Neuronal stem cell (in vitro differentiated cells): ENCODE measurements around the gene IFTAP.
A peak's percentile ranks its signal among the peaks of the same experiment; 100 is the strongest.

Source experiments
- DNase-seq: peaks from one replicate; pipeline ENCODE4 v3.0.0-alpha.2; 2013; ENCODE audit warnings: low spot score
- H2AFZ ChIP-seq: one replicate; pipeline ENCODE4 v1.6.1; 2013; ENCODE audit warnings: mild to moderate bottlenecking, low read length, inconsistent platforms
- H2AK5ac ChIP-seq: 2 replicates; pipeline ENCODE4 v1.6.1; 2013; ENCODE audit warnings: low read depth, mild to moderate bottlenecking, inconsistent platforms, low read length, moderate library complexity, mixed read lengths
- H2BK120ac ChIP-seq: 2 replicates; pipeline ENCODE4 v1.6.1; 2013; ENCODE audit warnings: low read depth, mild to moderate bottlenecking, inconsistent platforms, low read length, moderate library complexity, mixed read lengths
- H2BK12ac ChIP-seq: one replicate; pipeline ENCODE4 v1.6.1; 2013; ENCODE audit warnings: low read length, inconsistent platforms
- H2BK15ac ChIP-seq: 2 replicates; pipeline ENCODE4 v1.6.1; 2013; ENCODE audit warnings: mild to moderate bottlenecking, low read length, inconsistent platforms, mixed read lengths
- H2BK5ac ChIP-seq: one replicate; pipeline ENCODE4 v1.6.1; 2013; ENCODE audit warnings: inconsistent platforms, mild to moderate bottlenecking, low read length, moderate library complexity
- H3K14ac ChIP-seq: one replicate; pipeline ENCODE4 v1.6.1; 2013; ENCODE audit warnings: low read length, inconsistent platforms
- H3K18ac ChIP-seq: 2 replicates; pipeline ENCODE4 v1.6.1; 2013; ENCODE audit warnings: low read length, inconsistent platforms
- H3K23ac ChIP-seq: 2 replicates; pipeline ENCODE4 v1.6.1; 2013; ENCODE audit warnings: low read depth, mild to moderate bottlenecking, mixed read lengths, low read length, inconsistent platforms; ENCODE audit not compliant: poor library complexity
- H3K27ac ChIP-seq: replicated peaks from 3 replicates; pipeline ENCODE4 v1.5.1; 2013; ENCODE audit warnings: low read length, inconsistent platforms
- H3K27me3 ChIP-seq, 3 experiments: 2 replicates each; pipeline ENCODE4 v1.6.1; 2013; ENCODE audit warnings: low read length in 3 of 3, mild to moderate bottlenecking in 2 of 3, inconsistent platforms in 1 of 3, low read depth in 1 of 3, mixed read lengths in 1 of 3, moderate library complexity in 1 of 3; ENCODE audit not compliant: control insufficient read depth in 3 of 3, insufficient read depth in 3 of 3
- H3K36me3 ChIP-seq, 2 donors: replicated peaks in 1 of 2; 2 replicates each; pipeline ENCODE4 v1.6.1; 2013; ENCODE audit warnings: low read length in 2 of 2; ENCODE audit not compliant: control insufficient read depth in 2 of 2, insufficient read depth in 2 of 2
- H3K4ac ChIP-seq: 2 replicates; pipeline ENCODE4 v1.6.1; 2013; ENCODE audit warnings: inconsistent platforms, mild to moderate bottlenecking, low read length, moderate library complexity
- H3K4me1 ChIP-seq, 2 donors: 1 replicate in 1 of 2; 2 replicates in 1 of 2; pipeline ENCODE4 v1.6.1; 2013; ENCODE audit warnings: low read length in 2 of 2, low read depth in 1 of 2; ENCODE audit not compliant: control insufficient read depth in 2 of 2, insufficient read depth in 1 of 2
- H3K4me2 ChIP-seq: one replicate; pipeline ENCODE4 v1.6.1; 2013; ENCODE audit warnings: mild to moderate bottlenecking, low read length, inconsistent platforms; ENCODE audit not compliant: insufficient read depth, poor library complexity, severe bottlenecking
- H3K4me3 ChIP-seq, 2 donors: 2 replicates each; pipeline ENCODE4 v1.5.1; 2013; ENCODE audit warnings: low read length in 2 of 2, mild to moderate bottlenecking in 2 of 2, inconsistent platforms in 1 of 2, moderate library complexity in 1 of 2
- H3K79me1 ChIP-seq: one replicate; pipeline ENCODE4 v1.6.1; 2013; ENCODE audit warnings: low read depth, mild to moderate bottlenecking, inconsistent platforms, low read length, moderate library complexity
- H3K9ac ChIP-seq: one replicate; pipeline ENCODE4 v1.6.1; 2013; ENCODE audit warnings: mild to moderate bottlenecking, low read depth, low read length, inconsistent platforms; ENCODE audit not compliant: poor library complexity
- H3K9me3 ChIP-seq, 2 donors: replicated peaks in 1 of 2; 2 replicates each; pipeline versions ENCODE3 to v1.6.1; 2013; ENCODE audit warnings: low read length in 2 of 2, mild to moderate bottlenecking in 2 of 2, inconsistent platforms in 1 of 2, low read depth in 1 of 2, mixed read lengths in 1 of 2, moderate library complexity in 1 of 2; ENCODE audit not compliant: control insufficient read depth in 2 of 2, insufficient read depth in 1 of 2
- H4K8ac ChIP-seq: one replicate; pipeline ENCODE4 v1.6.1; 2013; ENCODE audit warnings: low read depth, mild to moderate bottlenecking, inconsistent platforms, low read length, moderate library complexity
- H4K91ac ChIP-seq: one replicate; pipeline ENCODE4 v1.6.1; 2013; ENCODE audit warnings: low read length, low read depth, mild to moderate bottlenecking, inconsistent platforms; ENCODE audit not compliant: poor library complexity
- WGBS, 2 donors: extraction: QIAGEN DNeasy Blood & Tissue Kit; methylation state at CpG; one replicate each; pipeline ENCODE4 v1.1.7; 2013; ENCODE audit warnings: missing lambda C conversion rate in 2 of 2, mixed read lengths in 1 of 2; ENCODE audit not compliant: insufficient read length in 2 of 2, insufficient replicate concordance in 1 of 2; ENCODE audit errors: extremely low coverage in 2 of 2; 5-methylcytosine and 5-hydroxymethylcytosine counted together

The IFTAP gene

DNA sequence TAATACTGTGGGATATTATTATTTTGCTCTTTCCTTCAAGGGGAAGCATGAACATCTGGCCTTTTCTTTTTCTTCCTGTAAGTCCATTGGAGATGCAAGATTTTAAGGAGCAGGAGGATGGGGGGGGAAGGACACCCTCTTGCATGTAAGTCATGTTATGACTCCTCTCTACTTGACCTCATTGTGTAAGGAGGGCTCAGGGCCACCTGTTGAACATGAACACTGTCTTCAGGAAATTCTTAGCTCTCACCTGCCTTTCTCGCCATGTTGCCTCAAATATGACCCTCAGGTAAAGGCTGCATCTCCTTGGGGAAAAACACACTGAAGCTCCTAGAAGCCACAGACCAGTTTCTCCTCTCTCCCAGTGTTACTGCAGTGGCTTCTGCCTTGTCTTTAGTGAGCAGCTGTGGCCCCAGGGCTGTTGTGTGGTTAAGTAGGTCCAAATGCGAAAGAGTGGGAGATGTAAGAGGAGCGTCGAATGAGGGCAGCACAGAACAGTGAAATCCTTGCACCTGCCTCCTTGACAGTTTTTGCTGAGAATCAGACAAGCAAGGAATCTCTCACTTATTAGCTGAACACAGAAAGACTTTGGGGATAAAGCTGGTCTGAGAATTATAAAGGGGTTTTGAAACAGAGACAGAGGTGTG is 27.8 kb upstream of the IFTAP start:
- Histone ChIP-seq H3K18ac (no peak overlapping the region), H2AFZ (no peak overlapping the region), H3K27ac (no peak overlapping the region), H2BK5ac (no peak overlapping the region), H2BK120ac (no peak overlapping the region), H4K8ac (no peak overlapping the region), H2BK15ac (no peak overlapping the region), H3K9me3 (no peaks in the 10 kb centered on the region), H3K79me1 (no peaks in the 10 kb centered on the region), H2AK5ac (no peak overlapping the region), H3K4me3 (no peak overlapping the region), H3K4ac (no peak overlapping the region), H3K23ac (no peak overlapping the region), H3K14ac (no peak overlapping the region), H3K4me1 (no peaks in the 10 kb centered on the region), H4K91ac (no peak overlapping the region), H3K27me3 (peaks cover 0 to 38% (median 0%) of the 10 kb centered on the region in 3 experiments), H3K4me2 (no peak overlapping the region), H2BK12ac (no peak overlapping the region), H3K36me3 (no peaks in the 10 kb centered on the region), H3K9ac (no peak overlapping the region)
- DNase-seq = no peak
- no CpG with 5 or more reads among the region's 4 CpGs for WGBS, 2 donors

- Histone ChIP-seq H3K27ac (no peak within 1 kb of the TSS), H3K79me1 (no peaks in the 10 kb centered on the region), H2AFZ (no peak within 1 kb of the TSS), H3K9ac (no peak within 1 kb of the TSS), H2BK12ac (no peak within 1 kb of the TSS), H3K27me3 (peaks cover 0 to 44% (median 0%) of the 10 kb centered on the region in 3 experiments), H3K14ac (no peak within 1 kb of the TSS), H3K23ac (no peak within 1 kb of the TSS), H4K8ac (no peak within 1 kb of the TSS), H4K91ac (no peak within 1 kb of the TSS), H3K4me1 (no peaks in the 10 kb centered on the region), H2BK15ac (no peak within 1 kb of the TSS), H2AK5ac (no peak within 1 kb of the TSS), H3K4me2 (no peak within 1 kb of the TSS), H3K4me3 (no peak within 1 kb of the TSS), H3K9me3 (no peaks in the 10 kb centered on the region), H2BK120ac (no peak within 1 kb of the TSS), H3K18ac (no peak within 1 kb of the TSS), H2BK5ac (no peak within 1 kb of the TSS), H3K4ac (no peak within 1 kb of the TSS), H3K36me3 (no peaks in the 10 kb centered on the region)
- no peak for DNase-seq
- no CpG with 5 or more reads among the region's 1 CpG for WGBS, 2 donors
These were observed 26.6 kb upstream of the IFTAP start, which contains the start of gene RAG1 for GRCh38 chr11:36567694-36568093. Gene RAG1 (plus strand): TSS chr11:36568007. CDS start chr11:36573305, 5,298 bp downstream.

DNA sequence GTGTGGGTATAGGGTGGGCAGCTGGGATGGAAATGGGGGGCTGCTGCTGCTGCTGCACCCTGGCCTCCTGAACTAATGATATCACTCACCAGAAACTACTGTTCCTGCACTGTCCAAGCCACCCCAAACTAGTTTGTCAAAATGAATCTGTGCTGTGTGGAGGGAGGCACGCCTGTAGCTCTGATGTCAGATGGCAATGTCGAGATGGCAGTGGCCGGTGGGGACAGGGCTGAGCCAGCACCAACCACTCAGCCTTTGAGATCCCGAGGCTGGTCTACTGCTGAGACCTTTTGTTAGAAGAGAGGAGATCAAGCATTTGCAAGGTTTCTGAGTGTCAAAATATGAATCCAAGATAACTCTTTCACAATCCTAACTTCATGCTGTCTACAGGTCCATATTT is 25.2 kb upstream of the IFTAP start:
- Histone ChIP-seq H3K36me3 (no peaks in the 10 kb centered on the region), H2BK5ac (no peak overlapping the region), H3K79me1 (no peaks in the 10 kb centered on the region), H3K18ac (no peak overlapping the region), H2BK120ac (no peak overlapping the region), H3K4ac (no peak overlapping the region), H3K9me3 (no peaks in the 10 kb centered on the region), H3K23ac (no peak overlapping the region), H2BK12ac (no peak overlapping the region), H3K4me2 (no peak overlapping the region), H2AK5ac (no peak overlapping the region), H2BK15ac (no peak overlapping the region), H3K14ac (no peak overlapping the region), H3K4me3 (no peak overlapping the region), H3K4me1 (no peaks in the 10 kb centered on the region), H4K91ac (no peak overlapping the region), H4K8ac (no peak overlapping the region), H3K27ac (no peak overlapping the region), H3K9ac (no peak overlapping the region), H3K27me3 (peaks cover 0 to 44% (median 0%) of the 10 kb centered on the region in 3 experiments), H2AFZ (no peak overlapping the region)
- WGBS, 2 donors = no CpG with 5 or more reads among the region's 4 CpGs
- no peak for DNase-seq

DNA sequence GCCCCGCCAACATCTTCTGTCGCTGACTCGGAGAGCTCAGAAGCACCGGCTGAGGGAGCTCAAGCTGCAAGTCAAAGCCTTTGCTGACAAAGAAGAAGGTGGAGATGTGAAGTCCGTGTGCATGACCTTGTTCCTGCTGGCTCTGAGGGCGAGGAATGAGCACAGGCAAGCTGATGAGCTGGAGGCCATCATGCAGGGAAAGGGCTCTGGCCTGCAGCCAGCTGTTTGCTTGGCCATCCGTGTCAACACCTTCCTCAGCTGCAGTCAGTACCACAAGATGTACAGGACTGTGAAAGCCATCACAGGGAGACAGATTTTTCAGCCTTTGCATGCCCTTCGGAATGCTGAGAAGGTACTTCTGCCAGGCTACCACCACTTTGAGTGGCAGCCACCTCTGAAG is 19.8 kb upstream of the IFTAP start:
- Histone ChIP-seq H4K8ac (no peak overlapping the region), H2BK12ac (no peak overlapping the region), H3K4me2 (no peak overlapping the region), H3K18ac (peak overlapping the region; percentile 29), H3K27ac (no peak overlapping the region), H3K4me3 (no peak overlapping the region), H2AFZ (no peak overlapping the region), H2BK5ac (no peak overlapping the region), H2BK15ac (no peak overlapping the region), H4K91ac (no peak overlapping the region), H3K14ac (peak overlapping the region; percentile 11), H3K23ac (no peak overlapping the region), H3K27me3 (peaks cover 0 to 27% (median 0%) of the 10 kb centered on the region in 3 experiments), H2BK120ac (no peak overlapping the region), H3K36me3 (no peaks in the 10 kb centered on the region), H3K4me1 (no peaks in the 10 kb centered on the region), H3K4ac (no peak overlapping the region), H2AK5ac (no peak overlapping the region), H3K79me1 (no peaks in the 10 kb centered on the region), H3K9me3 (no peaks in the 10 kb centered on the region), H3K9ac (no peak overlapping the region)
- DNase-seq = no peak
- WGBS, 2 donors = no CpG with 5 or more reads among the region's 8 CpGs
